ENCODE data around the gene MMP13.

DNA sequence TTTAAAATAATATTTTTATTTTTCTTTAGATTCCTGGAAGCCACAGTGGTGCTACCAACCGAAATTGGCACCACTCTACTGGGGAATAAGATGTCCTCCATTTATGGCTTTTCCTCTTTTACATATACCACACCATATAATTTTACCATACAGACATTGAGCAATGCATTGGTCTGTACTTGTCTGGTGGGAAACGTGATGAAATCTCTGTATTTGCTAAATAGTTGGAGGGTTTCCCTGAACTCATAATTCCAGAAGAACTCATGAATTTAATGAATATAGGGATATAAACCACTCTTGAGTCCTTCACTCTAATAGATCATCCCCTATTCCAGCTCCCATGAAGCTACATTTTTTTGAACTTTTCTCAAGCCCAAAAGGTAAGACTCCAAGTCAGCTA is 28.0 kb upstream of the MMP13 start:
- TF ChIP-seq, protein P1, sequence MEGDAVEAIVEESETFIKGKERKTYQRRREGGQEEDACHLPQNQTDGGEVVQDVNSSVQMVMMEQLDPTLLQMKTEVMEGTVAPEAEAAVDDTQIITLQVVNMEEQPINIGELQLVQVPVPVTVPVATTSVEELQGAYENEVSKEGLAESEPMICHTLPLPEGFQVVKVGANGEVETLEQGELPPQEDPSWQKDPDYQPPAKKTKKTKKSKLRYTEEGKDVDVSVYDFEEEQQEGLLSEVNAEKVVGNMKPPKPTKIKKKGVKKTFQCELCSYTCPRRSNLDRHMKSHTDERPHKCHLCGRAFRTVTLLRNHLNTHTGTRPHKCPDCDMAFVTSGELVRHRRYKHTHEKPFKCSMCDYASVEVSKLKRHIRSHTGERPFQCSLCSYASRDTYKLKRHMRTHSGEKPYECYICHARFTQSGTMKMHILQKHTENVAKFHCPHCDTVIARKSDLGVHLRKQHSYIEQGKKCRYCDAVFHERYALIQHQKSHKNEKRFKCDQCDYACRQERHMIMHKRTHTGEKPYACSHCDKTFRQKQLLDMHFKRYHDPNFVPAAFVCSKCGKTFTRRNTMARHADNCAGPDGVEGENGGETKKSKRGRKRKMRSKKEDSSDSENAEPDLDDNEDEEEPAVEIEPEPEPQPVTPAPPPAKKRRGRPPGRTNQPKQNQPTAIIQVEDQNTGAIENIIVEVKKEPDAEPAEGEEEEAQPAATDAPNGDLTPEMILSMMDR (IDR thresholded peaks at IDR 0.05), result no peak
- TF ChIP-seq POLR2A (IDR thresholded peaks at IDR 0.05), result no peak

Data from gastroesophageal sphincter (tissue), 3 donors.